Fibroblast of the aortic adventitia (primary cell): Measurements from ENCODE around the gene KDM6B. TPM values are rescaled to one million over a fixed set of nuclear protein-coding genes. Genes with fewer than 3 reads are reported as not detected.
A peak's percentile ranks its signal among the peaks of the same experiment; 100 is the strongest.

ENCODE experiments used
- DNase-seq: peaks from one replicate; pipeline ENCODE4 v3.0.0-alpha.2; 2010; ENCODE audit warnings: low read depth
- H3K4me3 ChIP-seq: 2 replicates; pipeline ENCODE4 v1.5.1; 2011; ENCODE audit warnings: low read depth, mild to moderate bottlenecking, control low read depth, low read length, moderate library complexity
- total RNA-seq: library from RNA; depleted of rRNA; stranded (reverse); fragments of >200 nt; gene quantifications from 2 replicates; pipeline ENCODE4 v1.2.3, GENCODE V29; 2012; ENCODE audit warnings: low replicate concordance
- TF ChIP-seq, protein P1 (sequence below): IDR thresholded peaks from 2 replicates; pipeline ENCODE4 v1.5.1; 2011; ENCODE audit warnings: mild to moderate bottlenecking, low read length, control low read depth, inconsistent platforms; ENCODE audit not compliant: insufficient read depth

KDM6B gene
- total RNA-seq, 1 donor: 5.7 TPM

DNA sequence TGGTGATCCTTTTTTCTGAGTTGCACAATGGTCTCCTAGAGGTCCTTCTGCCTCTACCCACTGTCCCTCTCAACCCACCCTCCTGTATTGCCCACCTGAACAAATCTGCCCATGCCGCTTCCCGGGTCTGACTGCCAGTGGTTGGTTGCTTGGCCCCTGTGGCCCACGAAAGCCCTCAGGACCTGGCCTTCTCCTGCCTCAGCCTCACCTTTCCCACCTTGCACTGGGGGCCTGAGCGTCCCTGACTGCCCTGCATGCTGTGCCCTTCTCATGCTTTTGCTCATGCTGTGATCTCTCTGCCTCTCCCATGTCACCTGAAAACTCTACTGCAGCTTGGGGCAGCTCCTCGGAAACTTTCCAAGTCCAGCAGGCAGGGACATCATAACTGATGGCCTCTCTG, 13.8 kb upstream of the KDM6B start:
- DNase-seq: no peak
- no peak overlapping the region for H3K4me3 ChIP-seq
- TF ChIP-seq, protein P1, sequence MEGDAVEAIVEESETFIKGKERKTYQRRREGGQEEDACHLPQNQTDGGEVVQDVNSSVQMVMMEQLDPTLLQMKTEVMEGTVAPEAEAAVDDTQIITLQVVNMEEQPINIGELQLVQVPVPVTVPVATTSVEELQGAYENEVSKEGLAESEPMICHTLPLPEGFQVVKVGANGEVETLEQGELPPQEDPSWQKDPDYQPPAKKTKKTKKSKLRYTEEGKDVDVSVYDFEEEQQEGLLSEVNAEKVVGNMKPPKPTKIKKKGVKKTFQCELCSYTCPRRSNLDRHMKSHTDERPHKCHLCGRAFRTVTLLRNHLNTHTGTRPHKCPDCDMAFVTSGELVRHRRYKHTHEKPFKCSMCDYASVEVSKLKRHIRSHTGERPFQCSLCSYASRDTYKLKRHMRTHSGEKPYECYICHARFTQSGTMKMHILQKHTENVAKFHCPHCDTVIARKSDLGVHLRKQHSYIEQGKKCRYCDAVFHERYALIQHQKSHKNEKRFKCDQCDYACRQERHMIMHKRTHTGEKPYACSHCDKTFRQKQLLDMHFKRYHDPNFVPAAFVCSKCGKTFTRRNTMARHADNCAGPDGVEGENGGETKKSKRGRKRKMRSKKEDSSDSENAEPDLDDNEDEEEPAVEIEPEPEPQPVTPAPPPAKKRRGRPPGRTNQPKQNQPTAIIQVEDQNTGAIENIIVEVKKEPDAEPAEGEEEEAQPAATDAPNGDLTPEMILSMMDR: no peak

DNA sequence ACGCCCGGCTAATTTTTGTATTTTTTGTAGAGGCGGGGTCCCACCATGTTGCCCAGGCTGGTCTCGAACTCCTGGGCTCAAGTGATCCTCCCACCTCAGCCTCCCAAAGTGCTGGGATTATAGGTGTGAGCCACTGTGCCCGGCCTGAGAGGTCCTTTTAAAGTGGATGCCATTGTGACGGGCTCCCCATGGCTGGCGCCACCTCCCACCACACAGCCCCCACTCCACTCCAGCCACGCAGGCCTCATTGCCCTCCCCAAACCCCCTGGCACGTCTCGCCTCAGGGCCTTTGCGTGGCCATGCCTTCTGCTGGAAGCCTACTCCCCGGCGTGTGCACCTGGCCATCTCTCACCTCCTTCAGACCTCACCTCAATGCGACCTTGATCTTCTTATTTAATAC, 11.9 kb upstream of the KDM6B start:
- TF ChIP-seq, protein P1: no peak
- DNase-seq: no peak
- no peak overlapping the region for H3K4me3 ChIP-seq

GRCh38 chr17:7823581-7824001, 10.4 kb upstream of the KDM6B start:
- DNase-seq: no peak
- H3K4me3 ChIP-seq: no peak overlapping the region
- TF ChIP-seq, protein P1: no peak

GRCh38 chr17:7824021-7824924, 9.7 kb upstream of the KDM6B start:
- no peak overlapping the region for H3K4me3 ChIP-seq
- no peak for DNase-seq
- TF ChIP-seq, protein P1: no peak

- TF ChIP-seq, protein P1: peak; percentile 2
- peak; percentile 79 for DNase-seq
- H3K4me3 ChIP-seq: no peak overlapping the region
Observed at GRCh38 chr17:7825206-7825990, 8.6 kb upstream of the KDM6B start.

DNA sequence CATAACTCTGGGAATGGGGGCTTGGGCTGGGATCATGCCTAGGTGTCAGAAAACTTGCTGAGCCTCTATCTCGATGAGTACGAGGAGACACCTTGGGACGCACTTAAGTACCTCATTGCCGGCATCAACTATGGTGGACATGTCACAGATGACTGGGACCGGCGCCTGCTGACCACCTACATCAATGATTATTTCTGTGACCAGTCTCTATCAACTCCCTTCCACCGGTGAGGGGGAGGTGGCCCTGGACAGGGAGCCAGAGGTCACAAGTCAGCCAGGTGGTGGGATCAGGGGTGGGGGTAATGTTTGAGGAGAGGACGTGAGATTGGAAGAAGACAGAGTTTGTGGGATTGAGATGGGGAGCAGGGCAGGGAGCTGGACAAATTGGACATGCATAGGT, 3.4 kb upstream of the KDM6B start:
- no peak overlapping the region for H3K4me3 ChIP-seq
- no peak for DNase-seq
- TF ChIP-seq, protein P1: no peak
